ENCODE results near the gene MAGEA11. TPM values are rescaled to one million over a fixed set of nuclear protein-coding genes. Genes with fewer than 3 reads are reported as not detected.

MAGEA11 gene
- total RNA-seq, 1 experiment from 2014 or later: not detected

Other genes with a start within 250 kb of the MAGEA11 start
- gene IDS, start 206.8 kb upstream of the MAGEA11 start, total RNA-seq (2014; rRNA removed; shearing (Covaris generic)): 10.8 and 12.1 TPM in 2 replicates
- 7.8 and 11.4 TPM in 2 replicates for gene EOLA1, start 171.0 kb upstream of the MAGEA11 start, total RNA-seq (2014; rRNA removed; shearing (Covaris generic))
- not detected in 2 replicates for gene HSFX3, start 162.1 kb upstream of the MAGEA11 start, total RNA-seq (2014; rRNA removed; shearing (Covaris generic))
- gene MAGEA9B, start 124.6 kb upstream of the MAGEA11 start, total RNA-seq (2014; rRNA removed; shearing (Covaris generic)): not detected in 2 replicates
- gene HSFX2, start 116.7 kb upstream of the MAGEA11 start, total RNA-seq (2014; rRNA removed; shearing (Covaris generic)): not detected in 2 replicates
- gene TMEM185A, start 80.3 kb upstream of the MAGEA11 start, total RNA-seq (2014; rRNA removed; shearing (Covaris generic)): 11.7 and 21.8 TPM in 2 replicates
- 0.71 TPM in 1 of 2 replicates, not detected in the other for gene HSFX1, start 62.0 kb downstream of the MAGEA11 start, total RNA-seq (2014; rRNA removed; shearing (Covaris generic))
- not detected in 2 replicates for gene MAGEA9, start 69.9 kb downstream of the MAGEA11 start, total RNA-seq (2014; rRNA removed; shearing (Covaris generic))
- not detected in 2 replicates for gene MAGEA8, start 169.1 kb downstream of the MAGEA11 start, total RNA-seq (2014; rRNA removed; shearing (Covaris generic))
- gene HSFX4, start 217.5 kb downstream of the MAGEA11 start, total RNA-seq (2014; rRNA removed; shearing (Covaris generic)): not detected in 2 replicates
- 47.7 and 52.6 TPM in 2 replicates for gene EOLA2, start 226.4 kb downstream of the MAGEA11 start, total RNA-seq (2014; rRNA removed; shearing (Covaris generic))

Data from G401 (cell line).